Hematopoietic multipotent progenitor cell treated with erythropoietin and hydrocortisone succinate and interleukin-3 and kit ligand, for 15 days (in vitro differentiated cells): ENCODE measurements around the gene ZDHHC21.
"Not testable (repeated sequence)": the region's sequence is repeated elsewhere in the genome, so short reads cannot be mapped to it uniquely, and the experiment has no call there.

Source experiments
- DNase-seq: peaks from one replicate; pipeline ENCODE4 v3.0.0-alpha.2; 2015; ENCODE audit warnings: low spot score

Gene ZDHHC21

GRCh38 chr9:14682616-14683015 is 10.6 kb downstream of the ZDHHC21 start:
- DNase-seq, result not testable (repeated sequence)

DNA sequence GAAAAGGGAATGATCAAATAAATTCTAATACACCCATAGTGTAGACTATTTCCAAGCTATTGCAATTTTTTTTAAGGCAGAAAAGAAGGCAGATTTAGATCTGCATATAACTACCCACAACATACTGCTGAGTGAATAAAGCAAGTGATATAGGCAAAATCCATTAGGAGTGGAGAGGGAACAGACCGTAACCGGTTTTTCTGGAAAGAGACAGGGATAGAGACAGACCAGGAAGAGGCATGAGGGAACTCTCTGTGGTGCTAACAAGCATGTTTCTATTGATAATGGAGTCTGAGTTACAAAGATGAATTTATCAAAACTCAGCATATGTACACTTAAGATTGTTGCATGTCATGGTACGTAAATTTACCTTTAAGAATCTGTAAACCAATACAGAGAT is 14.5 kb downstream of the ZDHHC21 start:
- DNase-seq, result no peak

DNA sequence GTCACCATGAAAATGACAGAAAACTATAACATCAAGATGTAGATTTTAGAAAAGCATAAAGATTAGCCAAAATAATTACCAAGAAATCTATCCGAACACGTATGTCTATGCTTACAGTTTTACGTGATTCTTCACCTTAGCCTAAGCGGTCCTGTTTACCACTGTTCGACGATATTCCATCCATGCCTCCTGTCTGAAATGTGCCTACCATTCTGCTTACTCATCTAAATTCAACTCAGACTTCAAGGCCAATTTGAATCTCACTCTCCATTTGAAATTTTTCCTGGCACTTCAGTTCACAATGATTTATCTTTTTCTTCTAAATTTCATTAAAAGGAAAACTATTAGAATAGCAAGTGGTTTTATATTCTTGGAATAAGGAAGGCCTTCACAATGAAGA is 15.4 kb downstream of the ZDHHC21 start:
- no peak for DNase-seq

DNA sequence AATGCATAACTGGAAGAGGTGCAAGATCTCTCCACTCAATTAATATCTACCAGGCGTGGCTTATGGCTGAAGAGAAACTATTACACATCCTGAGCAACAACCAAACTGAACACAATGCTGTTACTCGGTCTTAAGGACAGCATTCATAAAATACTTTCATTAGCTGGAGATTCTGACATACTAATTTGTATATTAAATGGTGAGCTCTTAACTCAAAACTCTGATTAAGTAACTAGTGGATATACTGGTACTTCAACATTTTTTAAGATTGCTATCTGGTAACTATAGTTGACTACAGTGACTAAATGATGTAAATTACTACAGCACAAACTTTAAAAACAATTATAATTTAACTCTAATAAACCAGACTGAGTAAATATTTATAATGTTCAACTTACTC is 15.8 kb downstream of the ZDHHC21 start:
- no peak for DNase-seq

DNA sequence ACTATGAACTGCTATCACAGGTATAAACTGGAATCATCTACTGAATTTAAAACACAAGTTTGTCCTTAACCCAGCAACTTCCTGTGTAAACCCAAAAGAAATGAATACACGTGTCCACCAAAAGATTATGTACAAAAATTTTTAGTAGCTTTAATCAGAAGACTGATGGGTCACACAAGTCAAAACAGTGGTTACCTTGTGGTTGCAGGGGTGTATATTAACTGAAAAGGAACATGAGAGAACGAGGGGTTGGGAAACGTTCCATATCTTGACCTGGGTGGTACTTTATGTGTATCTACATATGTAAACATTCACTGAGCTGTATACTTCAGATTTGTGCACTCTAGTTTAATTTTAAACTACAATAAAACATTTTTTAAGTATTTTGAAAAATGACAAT is 18.6 kb downstream of the ZDHHC21 start:
- DNase-seq, result no peak

GRCh38 chr9:14671377-14671776 is 21.9 kb downstream of the ZDHHC21 start:
- DNase-seq, result no peak

DNA sequence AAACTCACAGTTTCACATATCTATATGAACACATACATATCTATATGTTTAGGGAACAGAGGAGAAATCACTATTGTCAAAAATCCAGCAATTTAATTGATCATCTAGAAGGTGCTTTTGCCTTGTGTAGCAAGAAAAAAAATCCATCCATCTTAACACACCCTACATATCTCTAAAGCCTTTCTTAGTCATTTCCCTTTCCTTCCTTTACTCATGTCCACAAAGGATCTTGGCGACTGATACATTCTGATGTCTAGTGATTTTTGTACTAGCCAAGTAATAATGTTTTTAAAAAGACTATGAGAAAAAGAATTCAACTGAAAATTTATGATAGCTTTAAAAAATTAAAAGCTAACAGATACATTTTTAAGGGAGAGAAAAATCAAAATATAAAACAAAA is 22.5 kb downstream of the ZDHHC21 start:
- no peak for DNase-seq

- DNase-seq, result not testable (repeated sequence)
Observed at GRCh38 chr9:14664022-14664421, 29.2 kb downstream of the ZDHHC21 start.

DNA sequence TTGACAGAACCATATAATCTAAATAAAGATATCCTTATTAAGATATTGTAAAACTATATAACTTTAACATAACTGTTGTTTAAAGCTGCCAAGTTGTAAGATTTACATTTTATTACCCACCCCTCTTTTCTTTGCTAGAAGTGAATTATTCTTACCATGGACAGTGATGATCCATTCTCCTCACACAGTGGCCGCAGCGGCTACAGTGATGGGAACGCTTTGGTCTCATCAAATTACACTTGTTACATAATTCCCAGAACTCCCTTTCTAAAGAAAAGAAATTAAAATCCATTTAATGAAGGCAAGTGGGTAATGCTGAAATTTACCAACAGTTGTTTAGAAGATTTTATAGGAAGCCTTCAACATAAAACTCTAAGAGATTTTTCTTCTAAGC is 31.2 kb downstream of the ZDHHC21 start:
- no peak for DNase-seq

- peak; percentile 21 for DNase-seq
Observed at GRCh38 chr9:14661421-14662059, 31.7 kb downstream of the ZDHHC21 start.

DNA sequence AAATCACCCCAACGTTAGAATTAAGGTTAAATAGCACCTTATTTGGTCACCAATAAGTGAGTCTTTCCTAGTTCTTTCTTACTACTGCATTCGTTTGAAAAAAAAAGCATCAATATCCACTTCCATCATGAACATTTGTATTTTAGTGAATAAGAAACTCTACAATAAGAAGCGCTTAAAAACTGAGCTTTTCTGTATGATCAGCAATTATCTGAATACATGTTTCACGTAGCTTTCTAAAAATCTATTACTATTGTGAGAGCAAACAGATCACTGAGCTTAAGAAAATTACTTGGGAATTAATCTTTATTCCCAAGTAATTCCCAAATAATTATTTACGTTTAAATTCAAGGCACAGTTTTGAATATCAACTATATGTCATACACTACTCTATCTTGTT is 32.5 kb downstream of the ZDHHC21 start:
- DNase-seq, result no peak

DNA sequence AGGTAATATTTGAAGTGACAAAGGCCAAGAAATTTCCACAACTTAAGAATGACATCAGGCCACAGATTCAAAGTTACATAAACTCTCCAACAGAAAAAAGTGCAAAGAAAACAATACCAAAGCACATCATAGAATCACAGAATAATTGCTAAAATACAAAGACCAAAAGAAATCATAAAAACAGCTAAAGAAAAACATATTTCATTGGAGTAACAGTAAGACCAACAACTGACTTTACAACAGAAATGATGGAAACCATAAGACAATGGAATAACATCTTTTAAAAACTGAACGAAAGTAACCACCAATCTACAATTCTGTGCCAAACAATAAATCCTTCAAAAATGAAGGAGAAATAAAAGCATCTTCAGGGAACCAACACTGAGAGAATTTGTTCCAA is 38.3 kb downstream of the ZDHHC21 start:
- no peak for DNase-seq

DNA sequence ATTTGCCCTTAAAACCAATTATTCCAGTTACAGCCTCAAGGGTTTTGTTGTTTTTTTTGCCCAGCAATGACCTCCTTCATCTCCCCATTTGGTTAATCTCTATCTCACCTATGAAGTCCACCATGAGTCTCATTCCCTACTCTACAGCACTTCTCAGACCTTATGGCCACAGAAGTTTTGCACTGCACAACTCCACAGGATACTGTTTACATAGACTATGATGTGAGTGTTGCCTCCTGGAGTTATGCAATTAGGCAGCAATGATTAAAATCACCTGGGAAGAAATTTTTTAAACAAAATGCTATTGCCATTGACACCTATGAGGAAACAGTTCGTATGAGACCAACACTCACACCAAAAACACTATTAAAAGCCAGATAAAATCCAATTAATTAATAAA is 39.7 kb downstream of the ZDHHC21 start:
- no peak for DNase-seq

DNA sequence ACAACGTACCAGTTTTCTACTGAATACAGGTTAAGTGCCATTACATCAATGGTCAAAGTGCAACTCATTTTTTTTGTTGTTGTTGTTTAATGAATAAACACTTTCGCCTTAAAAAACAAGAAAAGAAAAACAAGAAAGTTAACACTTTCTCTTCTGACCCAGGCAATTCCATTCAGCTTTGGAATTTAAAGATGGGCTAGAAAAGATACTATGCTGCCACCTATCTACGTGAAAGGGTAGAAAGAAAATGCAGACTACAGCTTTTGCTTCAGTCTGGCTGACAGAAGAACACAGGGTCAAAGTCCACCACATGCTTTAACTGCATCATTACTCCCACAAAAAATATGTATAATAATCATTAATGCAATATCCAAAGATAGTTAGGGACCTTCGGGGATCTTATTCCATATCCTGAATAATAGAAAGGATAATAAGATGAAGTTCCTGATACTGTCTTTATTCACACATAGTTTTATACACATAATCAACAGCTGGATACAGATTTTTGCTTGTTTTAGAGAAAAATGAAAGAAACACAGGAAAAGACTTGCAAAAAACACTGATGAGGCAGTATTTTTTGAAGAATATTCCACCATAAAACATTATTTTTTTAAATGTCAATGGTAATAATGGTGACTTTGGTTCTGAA is 40.4 kb downstream of the ZDHHC21 start:
- no peak for DNase-seq

DNA sequence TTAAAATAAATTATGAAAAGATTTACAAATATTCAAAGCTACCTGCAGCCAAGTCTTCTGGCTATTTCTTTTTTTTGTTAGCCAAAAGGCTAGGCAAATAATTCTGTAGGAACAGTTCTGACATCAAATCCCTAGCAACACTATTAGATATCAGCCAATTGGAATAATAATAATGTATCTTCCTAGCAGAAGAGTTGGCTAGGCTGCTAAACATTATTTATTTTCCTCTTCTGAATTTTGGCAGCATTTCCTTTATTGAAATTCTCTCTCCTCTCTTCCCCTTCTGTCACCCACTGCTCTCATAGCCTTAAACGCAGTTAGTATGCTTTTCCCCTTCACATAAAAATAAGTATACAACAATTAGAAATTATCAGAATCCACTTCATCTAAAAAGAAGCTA is 42.6 kb downstream of the ZDHHC21 start:
- no peak for DNase-seq

DNA sequence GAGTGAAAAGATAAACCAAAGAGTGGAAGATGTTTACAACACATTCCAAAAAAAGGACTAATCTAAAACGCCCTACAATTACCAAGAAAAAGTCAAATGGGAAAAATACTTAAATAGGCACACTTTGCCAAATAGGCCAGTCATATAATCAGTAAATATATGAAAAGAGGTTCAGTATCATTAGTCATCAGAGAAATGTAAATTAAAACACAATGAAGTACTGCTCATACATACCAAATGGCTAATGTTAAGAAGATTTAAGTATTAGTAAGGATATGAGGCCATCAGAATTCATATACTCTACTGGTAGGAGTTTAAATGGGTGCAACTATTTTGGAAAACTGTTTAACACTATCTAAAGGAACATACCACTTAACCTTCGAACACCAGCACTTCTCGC is 47.6 kb downstream of the ZDHHC21 start:
- no peak for DNase-seq

DNA sequence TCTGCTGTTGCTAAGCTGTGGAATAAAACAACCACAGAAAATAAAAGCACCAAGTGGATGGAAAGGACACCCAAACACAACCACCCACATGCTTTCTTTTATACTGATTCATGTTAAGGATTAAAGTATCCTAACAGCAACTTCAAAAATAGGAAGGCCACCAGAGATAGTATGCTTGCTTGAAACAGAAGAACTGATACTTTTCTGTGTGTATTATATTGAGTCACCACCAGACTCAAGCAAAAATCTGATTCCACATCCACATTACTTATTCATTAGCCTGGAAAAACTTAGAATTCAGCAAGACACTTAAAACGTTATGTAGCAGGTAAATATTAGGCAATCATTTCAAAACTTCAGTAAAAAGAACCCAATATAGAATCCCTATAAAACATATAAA is 52.3 kb downstream of the ZDHHC21 start:
- DNase-seq, result no peak

- no peak for DNase-seq
Observed at GRCh38 chr9:14640294-14640693, 52.9 kb downstream of the ZDHHC21 start.

GRCh38 chr9:14633906-14634565 is 59.2 kb downstream of the ZDHHC21 start:
- DNase-seq, result no peak

DNA sequence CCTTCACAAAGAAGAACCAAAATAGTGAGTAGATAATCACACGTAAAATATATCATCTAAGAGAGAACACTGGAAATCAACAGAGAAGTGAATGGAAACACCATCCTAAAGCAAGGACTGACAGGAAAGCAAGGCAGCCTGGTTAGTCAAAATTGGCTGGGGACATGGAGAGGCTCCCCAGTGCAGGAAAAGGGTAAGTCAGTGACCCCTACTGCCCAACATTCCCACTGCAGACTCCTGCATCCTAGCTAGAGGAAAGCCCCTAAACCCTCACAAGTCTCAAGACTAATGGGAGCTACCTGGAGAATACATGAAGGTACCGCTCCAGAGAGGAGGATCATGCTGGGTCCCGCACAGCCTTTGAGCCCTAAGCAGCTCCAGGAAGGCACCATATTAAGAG is 60.1 kb downstream of the ZDHHC21 start:
- DNase-seq, result no peak

- no peak for DNase-seq
Observed at GRCh38 chr9:14627513-14627912, 65.7 kb downstream of the ZDHHC21 start.

DNA sequence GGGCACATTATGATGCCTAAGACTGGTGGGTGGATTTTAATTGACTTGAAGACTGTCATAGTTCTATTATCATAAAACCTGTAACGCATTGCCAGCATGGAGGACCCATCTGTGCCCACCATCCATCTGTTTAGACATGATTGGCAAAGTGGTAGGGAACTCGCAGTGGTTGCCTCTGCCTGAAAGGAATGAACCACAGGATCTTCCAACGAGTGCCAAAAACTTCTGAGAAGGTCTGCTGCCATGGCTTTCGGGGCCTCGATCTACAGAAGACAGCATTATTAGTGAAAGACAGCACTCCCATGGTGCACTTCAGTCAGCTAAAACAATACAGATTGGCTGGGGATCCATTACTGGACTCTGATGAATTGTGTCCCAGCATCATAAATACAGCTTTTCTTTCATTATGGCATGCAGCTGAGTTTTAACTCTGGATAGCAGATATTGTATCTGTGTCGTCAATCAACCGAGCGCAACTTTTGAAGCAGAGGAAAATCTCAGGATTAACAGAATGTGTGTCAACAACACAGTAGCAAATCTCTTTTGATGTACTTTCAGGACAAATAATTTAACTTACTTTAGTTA is 74.3 kb downstream of the ZDHHC21 start:
- no peak for DNase-seq
